OCI-LY1 (cell line): Measurements from ENCODE around the gene SHLD1.

Experiments
- H2AFZ ChIP-seq: fragments of 200-600 bp; sonication (generic), shearing (Covaris generic); 2 replicates; pipeline ENCODE4 v1.6.0; 2014; ENCODE audit warnings: antibody characterized with exemption, mild to moderate bottlenecking, low read length
- H3F3A ChIP-seq: fragments of 200-600 bp; sonication (generic), shearing (Covaris generic); 2 replicates; pipeline ENCODE4 v1.6.0; 2014; ENCODE audit warnings: mild to moderate bottlenecking, antibody characterized with exemption, low read length, moderate library complexity; ENCODE audit not compliant: insufficient read depth
- H3K27ac ChIP-seq: fragments of 200-600 bp; sonication (generic); 2 replicates; pipeline ENCODE4 v1.5.1; 2014; ENCODE audit warnings: low read length, mixed run types, mild to moderate bottlenecking, low read depth; ENCODE audit not compliant: poor library complexity, severe bottlenecking
- H3K27me3 ChIP-seq: fragments of 200-600 bp; sonication (generic); 2 replicates; pipeline ENCODE4 v1.6.0; 2014; ENCODE audit warnings: antibody characterized with exemption, mild to moderate bottlenecking, low read length, moderate library complexity; ENCODE audit not compliant: insufficient read depth
- H3K36me3 ChIP-seq: fragments of 200-600 bp; sonication (generic); 2 replicates; pipeline ENCODE4 v1.6.1; 2014; ENCODE audit warnings: mild to moderate bottlenecking, antibody characterized with exemption, low read length, moderate library complexity, mixed read lengths; ENCODE audit not compliant: insufficient read depth
- H3K4me1 ChIP-seq: fragments of 200-600 bp; sonication (generic); 2 replicates; pipeline ENCODE4 v1.5.1; 2014; ENCODE audit warnings: mild to moderate bottlenecking, low read length, moderate library complexity; ENCODE audit not compliant: insufficient read depth, severe bottlenecking
- H3K4me2 ChIP-seq: fragments of 200-600 bp; sonication (generic), shearing (Covaris generic); 2 replicates; pipeline ENCODE4 v1.6.1; 2014; ENCODE audit warnings: low read length
- H3K4me3 ChIP-seq: fragments of 200-600 bp; sonication (generic); 2 replicates; pipeline ENCODE4 v1.5.1; 2014; ENCODE audit warnings: low read length, low read depth, mild to moderate bottlenecking, mixed read lengths; ENCODE audit not compliant: poor library complexity, severe bottlenecking
- H3K79me2 ChIP-seq: fragments of 200-600 bp; shearing (Covaris generic); 2 replicates; pipeline ENCODE4 v1.6.1; 2016; ENCODE audit warnings: mixed run types, low read length, mixed read lengths; ENCODE audit not compliant: insufficient read depth
- H3K9ac ChIP-seq: fragments of 200-600 bp; sonication (generic), shearing (Covaris generic); 2 replicates; pipeline ENCODE4 v1.6.1; 2014; ENCODE audit warnings: mild to moderate bottlenecking, low read length, mixed read lengths
- H3K9me2 ChIP-seq: fragments of 200-600 bp; sonication (generic), shearing (Covaris generic); 2 replicates; pipeline ENCODE4 v1.6.1; 2014; ENCODE audit warnings: low read depth, mild to moderate bottlenecking, low read length, mixed read lengths
- H3K9me3 ChIP-seq: fragments of 200-600 bp; shearing (Covaris generic); 2 replicates; pipeline ENCODE4 v1.6.1; 2014; ENCODE audit warnings: low read length, mixed read lengths
- H4K20me1 ChIP-seq: fragments of 200-600 bp; sonication (generic), shearing (Covaris generic); 2 replicates; pipeline ENCODE4 v1.6.0; 2016; ENCODE audit warnings: mild to moderate bottlenecking, low read length; ENCODE audit not compliant: insufficient read depth
- EZH2 ChIP-seq: fragments of 200-600 bp; sonication (generic), shearing (Covaris generic); IDR thresholded peaks from 2 replicates; pipeline ENCODE4 v1.8.0; 2017; ENCODE audit warnings: borderline replicate concordance, mixed run types, mild to moderate bottlenecking, antibody characterized with exemption, low read length, moderate library complexity, mixed read lengths
- TF ChIP-seq, protein P1 (sequence below): fragments of 200-600 bp; sonication (generic), shearing (Covaris generic); IDR thresholded peaks from 2 replicates; pipeline ENCODE4 v1.5.1; 2017; ENCODE audit warnings: mild to moderate bottlenecking, antibody characterized with exemption, low read length, moderate library complexity, mixed read lengths

Gene SHLD1

DNA sequence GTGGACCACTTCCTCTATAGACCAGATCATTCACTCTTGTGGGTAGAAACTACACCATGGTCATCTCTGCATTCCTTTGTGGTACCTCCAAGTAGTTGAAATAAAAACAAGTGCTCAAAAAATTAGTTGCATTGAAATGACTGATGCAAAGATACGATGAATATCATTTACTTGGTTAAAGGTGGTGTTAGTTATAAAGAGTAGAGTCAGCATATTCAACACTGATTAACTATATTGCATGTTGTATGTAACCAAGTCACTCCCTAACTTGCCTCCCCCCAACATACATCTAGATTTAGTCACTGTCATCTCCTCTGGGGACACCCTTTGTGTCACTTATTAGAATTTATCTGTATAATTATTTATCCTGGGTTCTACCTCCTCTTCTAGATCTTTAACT is 77.7 kb downstream of the SHLD1 start:
- Histone ChIP-seq H4K20me1 (no peaks in the 10 kb centered on the region), H3K4me2 (no peak overlapping the region), H3K9me2 (no peaks in the 10 kb centered on the region), H3K9me3 (no peaks in the 10 kb centered on the region), H3K27me3 (no peaks in the 10 kb centered on the region), H3K27ac (no peak overlapping the region), H3K9ac (no peak overlapping the region), H3K4me1 (no peaks in the 10 kb centered on the region), H3K79me2 (no peaks in the 10 kb centered on the region), H2AFZ (no peak overlapping the region), H3F3A (no peaks in the 10 kb centered on the region), H3K36me3 (peaks cover 8% of the 10 kb centered on the region; the same call in 1 of the 2 replicates), H3K4me3 (no peak overlapping the region)
- TF ChIP-seq, protein P1, sequence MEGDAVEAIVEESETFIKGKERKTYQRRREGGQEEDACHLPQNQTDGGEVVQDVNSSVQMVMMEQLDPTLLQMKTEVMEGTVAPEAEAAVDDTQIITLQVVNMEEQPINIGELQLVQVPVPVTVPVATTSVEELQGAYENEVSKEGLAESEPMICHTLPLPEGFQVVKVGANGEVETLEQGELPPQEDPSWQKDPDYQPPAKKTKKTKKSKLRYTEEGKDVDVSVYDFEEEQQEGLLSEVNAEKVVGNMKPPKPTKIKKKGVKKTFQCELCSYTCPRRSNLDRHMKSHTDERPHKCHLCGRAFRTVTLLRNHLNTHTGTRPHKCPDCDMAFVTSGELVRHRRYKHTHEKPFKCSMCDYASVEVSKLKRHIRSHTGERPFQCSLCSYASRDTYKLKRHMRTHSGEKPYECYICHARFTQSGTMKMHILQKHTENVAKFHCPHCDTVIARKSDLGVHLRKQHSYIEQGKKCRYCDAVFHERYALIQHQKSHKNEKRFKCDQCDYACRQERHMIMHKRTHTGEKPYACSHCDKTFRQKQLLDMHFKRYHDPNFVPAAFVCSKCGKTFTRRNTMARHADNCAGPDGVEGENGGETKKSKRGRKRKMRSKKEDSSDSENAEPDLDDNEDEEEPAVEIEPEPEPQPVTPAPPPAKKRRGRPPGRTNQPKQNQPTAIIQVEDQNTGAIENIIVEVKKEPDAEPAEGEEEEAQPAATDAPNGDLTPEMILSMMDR: no peak
- no peak for TF ChIP-seq EZH2

DNA sequence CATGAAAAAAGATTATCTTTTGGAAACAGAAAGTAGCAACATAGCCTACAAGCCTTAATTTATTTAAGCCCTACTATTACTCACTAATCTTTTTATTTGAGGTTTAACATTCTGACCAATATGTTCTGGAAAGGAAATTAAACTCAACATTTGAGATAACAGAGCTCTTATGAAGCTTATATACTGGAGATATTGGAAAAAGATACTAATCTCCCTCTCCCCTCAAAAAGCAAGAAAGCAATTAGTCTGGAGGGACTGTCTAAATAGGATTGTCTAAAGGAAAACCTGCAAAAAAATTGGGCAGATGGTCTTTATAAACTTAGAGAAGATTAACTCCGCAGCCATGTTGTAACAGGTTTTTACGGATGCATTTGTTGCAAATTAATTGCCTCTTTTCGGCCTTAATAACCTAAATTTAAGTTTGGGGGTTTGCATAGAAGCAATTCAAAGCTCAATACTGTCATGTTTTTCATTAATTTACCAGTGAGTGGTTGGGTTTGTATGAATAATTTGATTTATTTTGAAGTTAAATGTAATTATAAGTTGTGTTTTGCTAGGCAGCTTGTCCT is 79.1 kb downstream of the SHLD1 start:
- H3K4me3 ChIP-seq: no peak overlapping the region
- H2AFZ ChIP-seq: no peak overlapping the region
- no peak overlapping the region for H3K9ac ChIP-seq
- H3K79me2 ChIP-seq: no peaks in the 10 kb centered on the region
- no peaks in the 10 kb centered on the region; the same call in none of the 2 replicates for H3K9me3 ChIP-seq
- H3K9me2 ChIP-seq: no peaks in the 10 kb centered on the region
- H3K36me3 ChIP-seq: peaks cover 18% of the 10 kb centered on the region
- no peaks in the 10 kb centered on the region for H3K4me1 ChIP-seq
- no peak for TF ChIP-seq EZH2
- TF ChIP-seq, protein P1: no peak
- H4K20me1 ChIP-seq: no peaks in the 10 kb centered on the region
- no peaks in the 10 kb centered on the region for H3K27me3 ChIP-seq
- no peak overlapping the region for H3K4me2 ChIP-seq
- no peaks in the 10 kb centered on the region for H3F3A ChIP-seq
- no peak overlapping the region for H3K27ac ChIP-seq

DNA sequence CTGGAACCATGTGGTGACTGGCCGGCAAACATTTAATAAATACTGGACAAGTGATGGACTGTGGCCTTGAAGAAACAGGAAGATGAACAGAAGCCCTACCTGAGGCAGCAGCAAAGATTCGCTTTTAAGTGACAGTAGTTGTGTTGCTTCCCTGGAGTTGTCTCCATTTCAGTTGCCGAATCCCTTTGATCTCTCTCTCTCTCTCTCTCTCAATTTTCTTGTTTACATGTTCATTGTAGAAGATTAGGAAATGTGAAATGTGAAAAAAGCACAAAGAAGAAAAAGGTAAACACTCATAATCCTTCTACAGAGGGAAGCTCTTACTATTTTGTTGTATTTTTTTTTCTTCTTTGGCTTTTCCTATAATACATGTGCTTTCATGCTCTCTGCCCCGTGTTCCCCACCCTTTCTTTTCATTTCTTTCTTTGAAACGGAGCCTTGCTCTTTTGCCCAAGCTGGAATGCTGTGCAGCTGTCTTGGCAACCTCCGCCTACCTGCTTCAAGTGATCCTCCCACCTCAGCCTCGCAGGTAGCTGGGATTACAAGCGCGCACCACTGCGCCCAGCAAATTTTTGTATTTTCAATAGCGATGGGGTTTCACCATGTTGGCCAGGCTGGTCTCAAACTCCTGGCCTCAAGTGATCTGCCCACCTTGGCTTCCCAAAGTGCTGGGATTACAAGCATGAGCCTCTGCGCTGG is 81.5 kb downstream of the SHLD1 start:
- H3K4me3 ChIP-seq: no peak overlapping the region
- peaks cover 18% of the 10 kb centered on the region for H3K36me3 ChIP-seq
- no peaks in the 10 kb centered on the region for H3F3A ChIP-seq
- H3K4me1 ChIP-seq: no peaks in the 10 kb centered on the region
- no peak overlapping the region for H3K4me2 ChIP-seq
- no peak overlapping the region for H3K27ac ChIP-seq
- no peak overlapping the region for H3K9ac ChIP-seq
- no peak for TF ChIP-seq EZH2
- TF ChIP-seq, protein P1: no peak
- H3K79me2 ChIP-seq: no peaks in the 10 kb centered on the region
- H3K9me3 ChIP-seq: peaks cover 3% of the 10 kb centered on the region
- no peaks in the 10 kb centered on the region for H3K9me2 ChIP-seq
- H4K20me1 ChIP-seq: no peaks in the 10 kb centered on the region
- no peaks in the 10 kb centered on the region for H3K27me3 ChIP-seq
- H2AFZ ChIP-seq: no peak overlapping the region
